Right atrium auricular region (tissue), 2 donors: ENCODE measurements around the gene PSMF1. TPM values are rescaled to one million over a fixed set of nuclear protein-coding genes. Genes with fewer than 3 reads are reported as not detected.

Experiments used
- DNase-seq: peaks from one replicate; pipeline ENCODE4 v3.0.0-alpha.2; 2019; ENCODE audit warnings: low spot score
- H3K27ac ChIP-seq, 2 donors: fragments of 200-600 bp; sonication (generic); 1 replicate in 1 of 2; 2 replicates in 1 of 2; pipeline ENCODE4 v1.5.1; 2016 to 2019
- H3K27me3 ChIP-seq, 2 donors: fragments of 200-600 bp; sonication (generic); one replicate each; pipeline versions ENCODE4 v1.5.1 to v1.6.0; 2017 to 2019
- H3K36me3 ChIP-seq: fragments of 200-600 bp; sonication (generic); one replicate; pipeline ENCODE4 v1.5.1; 2016
- H3K4me1 ChIP-seq, 2 donors: fragments of 200-600 bp; sonication (generic); one replicate each; pipeline versions ENCODE4 v1.5.1 to v1.6.0; 2017 to 2019
- H3K4me3 ChIP-seq, 2 donors: fragments of 200-600 bp; sonication (generic); 1 replicate in 1 of 2; 2 replicates in 1 of 2; pipeline ENCODE4 v1.5.1; 2017 to 2019; ENCODE audit warnings: mild to moderate bottlenecking in 1 of 2, moderate library complexity in 1 of 2
- H3K9me3 ChIP-seq, 2 donors: fragments of 200-600 bp; sonication (generic); one replicate each; pipeline ENCODE4 v1.5.1; 2019
- total RNA-seq, 2 donors: library from RNA; depleted of rRNA; stranded (reverse); fragments of >200 nt; gene quantifications; one replicate each; pipeline ENCODE4 v1.1.0, GENCODE V29; 2016
- TF ChIP-seq, protein P1 (sequence below), 2 donors: fragments of 200-600 bp; sonication (generic); IDR thresholded peaks; one replicate each; pipeline ENCODE4 v1.5.1; 2019; ENCODE audit warnings: antibody characterized with exemption in 2 of 2

The PSMF1 gene
- total RNA-seq, 2 donors from 2014 or later: 88.6 to 116 TPM

DNA sequence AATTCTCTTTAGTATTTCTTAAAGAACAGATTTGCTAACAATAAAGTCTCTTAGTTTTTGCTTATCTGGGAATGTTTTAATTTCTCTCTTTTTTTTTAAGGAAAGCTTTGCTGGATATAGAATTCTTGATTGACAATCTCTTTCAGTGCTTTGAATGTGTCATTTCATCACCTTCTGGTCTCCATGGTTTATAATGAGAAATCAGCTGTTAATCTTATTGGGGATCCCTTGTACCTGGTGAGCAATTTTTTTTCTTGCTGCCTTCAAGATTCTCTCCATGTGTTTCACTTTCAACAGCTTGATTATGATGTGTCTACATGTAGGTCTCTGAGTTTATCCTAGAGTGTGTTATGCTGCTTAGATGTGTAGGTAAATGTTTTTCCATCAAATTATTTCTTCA is 16.4 kb upstream of the PSMF1 start:
- TF ChIP-seq, protein P1, sequence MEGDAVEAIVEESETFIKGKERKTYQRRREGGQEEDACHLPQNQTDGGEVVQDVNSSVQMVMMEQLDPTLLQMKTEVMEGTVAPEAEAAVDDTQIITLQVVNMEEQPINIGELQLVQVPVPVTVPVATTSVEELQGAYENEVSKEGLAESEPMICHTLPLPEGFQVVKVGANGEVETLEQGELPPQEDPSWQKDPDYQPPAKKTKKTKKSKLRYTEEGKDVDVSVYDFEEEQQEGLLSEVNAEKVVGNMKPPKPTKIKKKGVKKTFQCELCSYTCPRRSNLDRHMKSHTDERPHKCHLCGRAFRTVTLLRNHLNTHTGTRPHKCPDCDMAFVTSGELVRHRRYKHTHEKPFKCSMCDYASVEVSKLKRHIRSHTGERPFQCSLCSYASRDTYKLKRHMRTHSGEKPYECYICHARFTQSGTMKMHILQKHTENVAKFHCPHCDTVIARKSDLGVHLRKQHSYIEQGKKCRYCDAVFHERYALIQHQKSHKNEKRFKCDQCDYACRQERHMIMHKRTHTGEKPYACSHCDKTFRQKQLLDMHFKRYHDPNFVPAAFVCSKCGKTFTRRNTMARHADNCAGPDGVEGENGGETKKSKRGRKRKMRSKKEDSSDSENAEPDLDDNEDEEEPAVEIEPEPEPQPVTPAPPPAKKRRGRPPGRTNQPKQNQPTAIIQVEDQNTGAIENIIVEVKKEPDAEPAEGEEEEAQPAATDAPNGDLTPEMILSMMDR (IDR thresholded peaks at IDR 0.05): no peak
- H3K9me3 ChIP-seq: peaks cover 0 to 23% of the 10 kb centered on the region in 2 donors
- DNase-seq: no peak

DNA sequence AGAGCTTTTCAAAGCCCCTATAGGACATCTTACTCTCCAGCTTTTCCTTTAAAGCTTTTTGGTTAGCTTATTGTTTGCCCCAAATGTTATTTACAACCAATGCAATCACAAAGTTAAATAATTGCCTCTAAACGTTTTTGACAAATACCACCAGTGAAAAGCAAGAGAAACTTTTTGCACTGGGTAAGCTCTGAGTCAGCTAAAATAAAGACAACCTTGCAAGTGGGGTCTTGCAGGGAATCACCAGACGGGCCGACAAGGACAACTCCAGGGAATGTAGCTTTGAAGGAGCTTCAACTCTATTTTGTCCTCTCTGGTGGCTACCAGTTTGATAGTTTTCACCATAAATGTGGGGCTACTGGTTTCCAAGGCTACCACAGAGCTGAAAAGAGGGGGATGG is 14.7 kb upstream of the PSMF1 start:
- TF ChIP-seq, protein P1 (IDR thresholded peaks at IDR 0.05): no peak
- Histone ChIP-seq H3K27me3 (no peaks in the 10 kb centered on the region), H3K36me3 (no peaks in the 10 kb centered on the region), H3K4me1 (no peaks in the 10 kb centered on the region), H3K9me3 (peaks cover 0 to 12% of the 10 kb centered on the region in 2 donors), H3K4me3 (no peak overlapping the region), H3K27ac (no peak overlapping the region)
- DNase-seq: no peak

More for the DNA sequence above, 16.4 kb upstream of the PSMF1 start:
- Histone ChIP-seq H3K4me3 (no peak overlapping the region), H3K27ac (no peak overlapping the region), H3K4me1 (no peaks in the 10 kb centered on the region), H3K27me3 (no peaks in the 10 kb centered on the region), H3K36me3 (no peaks in the 10 kb centered on the region)

DNA sequence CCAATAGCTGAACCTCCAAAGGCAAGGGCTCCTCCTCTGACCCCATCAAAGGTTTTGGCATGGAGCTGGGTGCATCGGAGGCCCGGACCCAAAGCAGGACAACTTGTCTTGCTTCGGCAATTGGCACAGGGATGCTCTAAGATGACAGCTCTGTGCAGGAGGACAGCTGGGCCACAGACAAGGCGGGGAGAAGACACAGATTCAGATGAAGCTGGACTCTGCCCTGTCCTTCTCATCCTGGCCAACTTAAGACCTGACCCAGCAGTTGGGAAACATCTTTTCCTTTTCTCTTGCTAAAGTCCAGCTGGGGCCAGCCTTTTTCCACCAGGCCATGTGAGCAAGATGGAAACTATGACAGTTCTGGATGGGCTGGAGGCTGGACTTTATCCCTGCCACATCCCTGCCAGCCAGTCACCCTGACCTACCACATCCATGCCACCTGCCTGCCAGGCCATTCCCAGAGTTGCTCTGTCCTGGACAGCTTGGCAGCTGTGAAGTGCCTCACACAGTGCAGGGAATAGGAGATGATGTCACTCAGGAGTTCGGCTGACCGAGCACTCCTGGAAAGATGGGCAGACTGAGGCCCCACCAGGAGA is 12.7 kb upstream of the PSMF1 start:
- Histone ChIP-seq H3K4me1 (no peaks in the 10 kb centered on the region), H3K27me3 (no peaks in the 10 kb centered on the region), H3K36me3 (no peaks in the 10 kb centered on the region), H3K4me3 (no peak overlapping the region), H3K27ac (no peak overlapping the region), H3K9me3 (peaks cover 0 to 12% of the 10 kb centered on the region in 2 donors)
- TF ChIP-seq, protein P1 (IDR thresholded peaks at IDR 0.05): no peak
- DNase-seq: no peak

DNA sequence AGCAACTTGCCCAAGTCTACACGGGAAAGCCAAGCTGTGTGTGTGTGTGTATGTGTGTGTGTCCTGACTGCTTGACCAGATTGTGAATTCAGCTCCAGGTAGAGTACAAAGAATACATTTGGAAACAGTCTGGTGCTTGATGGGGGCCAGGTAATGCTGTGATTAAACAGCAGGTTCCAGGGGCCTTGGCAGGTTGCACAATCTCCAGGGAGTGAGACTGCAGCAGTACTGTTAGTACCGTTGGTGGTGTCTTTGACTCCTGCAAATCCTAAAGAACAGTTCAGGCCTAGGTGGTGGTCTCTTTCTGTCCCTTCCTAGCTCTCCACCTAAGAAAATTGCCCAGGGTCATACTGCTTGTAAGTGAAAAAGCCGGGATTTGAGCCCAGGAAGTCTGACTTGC is 11.2 kb upstream of the PSMF1 start:
- peaks cover 0 to 7% of the 10 kb centered on the region in 2 donors for H3K9me3 ChIP-seq
- H3K36me3 ChIP-seq: no peaks in the 10 kb centered on the region
- H3K27ac ChIP-seq: no peak overlapping the region
- no peak for DNase-seq
- no peak overlapping the region for H3K4me3 ChIP-seq
- no peaks in the 10 kb centered on the region for H3K4me1 ChIP-seq
- TF ChIP-seq, protein P1 (IDR thresholded peaks at IDR 0.05): no peak
- no peaks in the 10 kb centered on the region for H3K27me3 ChIP-seq

DNA sequence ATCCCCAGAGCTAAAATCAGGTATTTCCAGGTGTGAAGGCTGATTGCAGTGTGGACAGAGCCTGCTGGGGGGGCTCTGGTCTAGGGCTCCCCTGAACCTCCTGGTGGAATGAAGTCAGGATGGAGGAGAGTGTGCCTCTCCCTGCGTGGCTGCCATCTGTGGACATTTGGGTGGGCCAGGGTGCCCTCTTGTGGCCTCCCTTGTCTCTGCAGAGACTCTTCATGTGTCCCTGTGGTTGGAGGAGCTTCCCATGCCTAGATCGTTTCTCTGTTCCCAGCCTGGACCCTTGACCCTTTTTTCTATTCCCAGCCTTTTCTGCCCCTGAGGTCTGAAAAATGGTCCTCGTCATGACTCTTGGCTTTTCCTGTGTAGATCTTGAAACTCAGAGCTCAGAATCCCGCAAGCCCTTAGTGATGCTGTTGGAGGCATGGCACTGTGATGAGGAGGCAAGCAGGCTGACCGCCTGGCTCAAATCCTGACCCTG is 9.9 kb upstream of the PSMF1 start:
- no peak overlapping the region for H3K4me3 ChIP-seq
- DNase-seq: no peak
- TF ChIP-seq, protein P1 (IDR thresholded peaks at IDR 0.05): peak; percentile 64 to 80
- H3K27ac ChIP-seq: no peak overlapping the region
- no peaks in the 10 kb centered on the region for H3K27me3 ChIP-seq
- H3K4me1 ChIP-seq: no peaks in the 10 kb centered on the region
- H3K36me3 ChIP-seq: no peaks in the 10 kb centered on the region
- H3K9me3 ChIP-seq: no peaks in the 10 kb centered on the region

DNA sequence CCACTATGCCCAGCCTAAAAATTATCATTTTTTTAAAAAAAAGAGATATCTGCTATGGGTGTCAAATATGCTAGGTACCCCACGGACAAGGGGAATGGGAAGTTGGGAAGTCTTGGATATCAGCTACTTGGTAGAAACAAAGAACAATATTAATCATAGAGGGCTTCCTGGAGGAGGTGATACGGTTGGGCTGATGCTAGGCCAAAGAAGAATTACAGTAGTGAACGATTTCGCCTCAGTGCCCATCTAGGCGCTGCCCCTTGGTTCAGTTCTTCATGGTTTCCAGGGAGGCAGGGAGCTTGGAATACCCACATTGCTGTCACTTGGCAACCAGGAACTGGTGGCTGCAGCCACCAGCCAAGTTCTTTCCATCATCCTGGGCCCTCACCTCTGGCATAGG is 5.5 kb upstream of the PSMF1 start:
- H3K36me3 ChIP-seq: no peaks in the 10 kb centered on the region
- H3K4me3 ChIP-seq: no peak overlapping the region
- H3K27ac ChIP-seq: no peak overlapping the region
- DNase-seq: no peak
- TF ChIP-seq, protein P1 (IDR thresholded peaks at IDR 0.05): no peak
- no peaks in the 10 kb centered on the region for H3K27me3 ChIP-seq
- H3K4me1 ChIP-seq: peaks cover 0 to 2% of the 10 kb centered on the region in 2 donors
- no peaks in the 10 kb centered on the region for H3K9me3 ChIP-seq
